Thyroid gland (tissue), 4 donors: ENCODE results near the gene HDC.

Experiments
- POLR2A ChIP-seq, 2 donors: fragments of 450-650 bp; IDR thresholded peaks; one replicate each; pipeline ENCODE4 v1.6.1; 2017; ENCODE audit warnings: antibody characterized with exemption in 2 of 2, mild to moderate bottlenecking in 2 of 2, moderate library complexity in 1 of 2
- TF ChIP-seq, protein P1 (sequence below), 6 experiments: fragments of 200-600 bp in 3 of 6; fragments of 450-650 bp in 3 of 6; sonication (generic) in 3 of 6; IDR thresholded peaks; one replicate each; pipeline ENCODE4 v1.5.1; 2016 to 2019; ENCODE audit warnings: antibody characterized with exemption in 6 of 6, mild to moderate bottlenecking in 2 of 6, inconsistent platforms in 1 of 6, moderate library complexity in 1 of 6

DNA sequence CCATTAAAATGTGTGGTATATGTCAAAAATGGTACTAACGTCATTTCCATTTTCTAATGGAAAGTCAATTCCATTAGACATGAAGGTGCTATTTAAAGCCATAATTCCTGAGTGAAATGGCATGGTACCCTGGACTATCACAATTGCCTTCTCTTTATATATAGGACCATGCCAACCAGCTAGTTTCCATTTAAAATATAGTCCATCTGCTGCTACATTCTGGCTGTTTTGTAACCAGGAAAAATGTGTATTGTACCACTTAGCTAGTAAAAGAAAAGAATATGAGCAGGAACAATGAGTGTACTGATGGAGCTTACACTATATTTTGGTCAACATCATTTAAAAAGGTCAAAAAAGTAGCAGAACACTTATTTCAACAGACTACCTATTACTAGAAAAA lies 30.4 kb upstream of the HDC start:
- TF ChIP-seq, protein P1, sequence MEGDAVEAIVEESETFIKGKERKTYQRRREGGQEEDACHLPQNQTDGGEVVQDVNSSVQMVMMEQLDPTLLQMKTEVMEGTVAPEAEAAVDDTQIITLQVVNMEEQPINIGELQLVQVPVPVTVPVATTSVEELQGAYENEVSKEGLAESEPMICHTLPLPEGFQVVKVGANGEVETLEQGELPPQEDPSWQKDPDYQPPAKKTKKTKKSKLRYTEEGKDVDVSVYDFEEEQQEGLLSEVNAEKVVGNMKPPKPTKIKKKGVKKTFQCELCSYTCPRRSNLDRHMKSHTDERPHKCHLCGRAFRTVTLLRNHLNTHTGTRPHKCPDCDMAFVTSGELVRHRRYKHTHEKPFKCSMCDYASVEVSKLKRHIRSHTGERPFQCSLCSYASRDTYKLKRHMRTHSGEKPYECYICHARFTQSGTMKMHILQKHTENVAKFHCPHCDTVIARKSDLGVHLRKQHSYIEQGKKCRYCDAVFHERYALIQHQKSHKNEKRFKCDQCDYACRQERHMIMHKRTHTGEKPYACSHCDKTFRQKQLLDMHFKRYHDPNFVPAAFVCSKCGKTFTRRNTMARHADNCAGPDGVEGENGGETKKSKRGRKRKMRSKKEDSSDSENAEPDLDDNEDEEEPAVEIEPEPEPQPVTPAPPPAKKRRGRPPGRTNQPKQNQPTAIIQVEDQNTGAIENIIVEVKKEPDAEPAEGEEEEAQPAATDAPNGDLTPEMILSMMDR (IDR thresholded peaks at IDR 0.05): no peak
- TF ChIP-seq POLR2A (IDR thresholded peaks at IDR 0.05): no peak
